Testis (tissue), 2 donors: ENCODE data around the gene TRIM9.

Experiments used
- CTCF ChIP-seq, 3 experiments: fragments of 450-650 bp in 2 of 3; fragments of 200-600 bp in 1 of 3; sonication (generic) in 1 of 3; IDR thresholded peaks; one replicate each; pipeline ENCODE4 v1.5.1; 2016 to 2019; ENCODE audit warnings: antibody characterized with exemption in 3 of 3, mild to moderate bottlenecking in 2 of 3, moderate library complexity in 1 of 3
- POLR2A ChIP-seq: fragments of 450-650 bp; IDR thresholded peaks from one replicate; pipeline ENCODE4 v1.6.1; 2017; ENCODE audit warnings: antibody characterized with exemption, mild to moderate bottlenecking, moderate library complexity

GRCh38 chr14:51092965-51093364 is 1.9 kb downstream of the TRIM9 start:
- no peak for TF ChIP-seq CTCF (IDR thresholded peaks at IDR 0.05)
- TF ChIP-seq POLR2A = no peak
